H1 (cell line): ENCODE data around the gene ID2.

Experiments
- CHD1 ChIP-seq: IDR thresholded peaks from 2 replicates; pipeline ENCODE4 v1.6.1; 2012; ENCODE audit warnings: low read depth, low read length, improper control_type of control experiment
- TF ChIP-seq, protein P1 (sequence below), 3 experiments: IDR thresholded peaks; 1 replicate in 2 of 3; 2 replicates in 1 of 3; pipeline versions ENCODE4 v1.5.1 to v1.6.1; 2011; ENCODE audit warnings: low read length in 3 of 3, mild to moderate bottlenecking in 3 of 3, inconsistent platforms in 2 of 3, low read depth in 1 of 3, moderate library complexity in 1 of 3; ENCODE audit not compliant: insufficient read depth in 1 of 3; ENCODE audit errors: control extremely low read depth in 1 of 3

DNA sequence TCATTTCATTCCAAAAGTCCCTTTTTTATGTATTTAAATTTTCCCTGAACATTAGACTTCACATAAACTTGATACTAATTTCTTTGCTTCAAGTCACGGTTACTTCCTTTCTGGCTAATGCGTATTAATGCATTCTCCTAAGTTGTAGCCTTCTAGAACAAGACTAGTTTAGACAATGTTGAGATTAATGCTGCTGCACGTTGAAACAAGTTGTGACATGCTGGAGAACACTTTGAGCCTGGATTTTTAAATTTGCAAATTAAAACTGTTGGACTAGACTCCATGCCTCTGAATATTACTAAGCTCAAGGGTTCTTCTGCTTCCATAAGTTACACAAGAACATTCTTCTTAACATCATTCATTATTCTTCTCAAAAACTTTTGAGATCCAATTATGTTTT, 29.1 kb downstream of the ID2 start:
- TF ChIP-seq CHD1: no peak
- TF ChIP-seq, protein P1, sequence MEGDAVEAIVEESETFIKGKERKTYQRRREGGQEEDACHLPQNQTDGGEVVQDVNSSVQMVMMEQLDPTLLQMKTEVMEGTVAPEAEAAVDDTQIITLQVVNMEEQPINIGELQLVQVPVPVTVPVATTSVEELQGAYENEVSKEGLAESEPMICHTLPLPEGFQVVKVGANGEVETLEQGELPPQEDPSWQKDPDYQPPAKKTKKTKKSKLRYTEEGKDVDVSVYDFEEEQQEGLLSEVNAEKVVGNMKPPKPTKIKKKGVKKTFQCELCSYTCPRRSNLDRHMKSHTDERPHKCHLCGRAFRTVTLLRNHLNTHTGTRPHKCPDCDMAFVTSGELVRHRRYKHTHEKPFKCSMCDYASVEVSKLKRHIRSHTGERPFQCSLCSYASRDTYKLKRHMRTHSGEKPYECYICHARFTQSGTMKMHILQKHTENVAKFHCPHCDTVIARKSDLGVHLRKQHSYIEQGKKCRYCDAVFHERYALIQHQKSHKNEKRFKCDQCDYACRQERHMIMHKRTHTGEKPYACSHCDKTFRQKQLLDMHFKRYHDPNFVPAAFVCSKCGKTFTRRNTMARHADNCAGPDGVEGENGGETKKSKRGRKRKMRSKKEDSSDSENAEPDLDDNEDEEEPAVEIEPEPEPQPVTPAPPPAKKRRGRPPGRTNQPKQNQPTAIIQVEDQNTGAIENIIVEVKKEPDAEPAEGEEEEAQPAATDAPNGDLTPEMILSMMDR (IDR thresholded peaks at IDR 0.05; ENCODE audit: control extremely low read depth in 1 of 3, insufficient read depth in 1 of 3, low read depth in 1 of 3, low read length in 3 of 3): no peak
